ENCODE results near the gene COA3. TPM values are rescaled to one million over a fixed set of nuclear protein-coding genes. Genes with fewer than 3 reads are reported as not detected.
"Not testable (repeated sequence)": the region's sequence is repeated elsewhere in the genome, so short reads cannot be mapped to it uniquely, and the experiment has no call there.

Gene COA3
- total RNA-seq, 1 experiment from 2014 or later: 41.0 TPM

DNA sequence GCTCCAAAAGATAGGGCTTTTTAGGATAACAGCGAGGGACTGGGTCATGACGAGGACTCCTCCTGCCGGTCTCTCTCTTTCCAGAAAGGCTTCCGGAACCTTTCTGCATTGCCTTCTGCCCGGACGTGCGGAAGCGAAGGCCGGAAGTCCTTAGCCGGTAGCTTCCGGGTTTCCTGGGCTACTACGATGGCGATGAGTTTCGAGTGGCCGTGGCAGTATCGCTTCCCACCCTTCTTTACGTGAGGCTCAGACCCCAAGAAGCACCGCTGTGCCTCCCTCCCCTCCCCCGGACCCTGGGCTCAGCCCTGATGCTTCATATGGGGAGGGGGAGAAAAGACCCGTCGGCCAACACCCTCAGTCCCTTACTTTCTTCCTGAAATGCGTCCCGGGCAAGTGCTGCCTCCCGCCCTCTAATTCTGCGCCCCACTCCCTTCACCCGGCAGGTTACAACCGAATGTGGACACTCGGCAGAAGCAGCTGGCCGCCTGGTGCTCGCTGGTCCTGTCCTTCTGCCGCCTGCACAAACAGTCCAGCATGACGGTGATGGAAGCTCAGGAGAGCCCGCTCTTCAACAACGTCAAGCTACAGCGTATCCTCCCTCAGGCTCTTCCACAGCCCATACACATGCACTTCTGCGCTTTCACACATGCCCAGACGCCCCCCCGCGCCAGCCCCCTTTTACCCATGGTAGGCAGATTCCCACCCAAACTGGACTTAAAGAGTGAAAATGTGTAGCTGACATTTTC, 25.0 kb downstream of the COA3 start, which contains the start of gene VPS25:
VPS25 (plus strand) TSS at position 160 of the 746 bp plus-strand sequence; CDS start at position 187, 27 bp downstream.
- BruUV-seq (replicated peaks): TSS peak; percentile 65
- CTCF ChIA-PET: interaction anchor here (0.7 to 2.9 kb wide), 5 partner anchors 10 to 195 kb away, joined by 3 to 14 read pairs (median 4); partner anchors contain the start of gene PSMC3IP
- Mint-ChIP-seq H3K4me1 (ENCODE audit: insufficient read depth, unreplicated experiment) (peaks cover 8% of the 10 kb centered on the region), H3K27me3 (ENCODE audit: insufficient read depth, unreplicated experiment) (no peaks in the 10 kb centered on the region), H3K36me3 (ENCODE audit: insufficient read depth, unreplicated experiment) (peaks cover 20% of the 10 kb centered on the region), H3K27ac (ENCODE audit: low read depth, unreplicated experiment) (peak within 1 kb of the TSS; percentile 89), H3K9me3 (ENCODE audit: unreplicated experiment) (no peaks in the 10 kb centered on the region), H3K4me3 (ENCODE audit: unreplicated experiment) (peak within 1 kb of the TSS; percentile 87)
- intact Hi-C loops (cut with micrococcal nuclease): no loop called here
- no peak for TF ChIP-seq CTCF (IDR thresholded peaks at IDR 0.05; ENCODE audit: unreplicated experiment)
- POLR2A ChIA-PET: interaction anchor here (0.6 to 3.5 kb wide), 42 partner anchors 9 to 1077 kb away, joined by 3 to 31 read pairs (median 4); partner anchors contain the start of genes BECN1, CAVIN1, CNTD1 and COA3
- peak; percentile 84 for DNase-seq (ENCODE audit: unreplicated experiment)

DNA sequence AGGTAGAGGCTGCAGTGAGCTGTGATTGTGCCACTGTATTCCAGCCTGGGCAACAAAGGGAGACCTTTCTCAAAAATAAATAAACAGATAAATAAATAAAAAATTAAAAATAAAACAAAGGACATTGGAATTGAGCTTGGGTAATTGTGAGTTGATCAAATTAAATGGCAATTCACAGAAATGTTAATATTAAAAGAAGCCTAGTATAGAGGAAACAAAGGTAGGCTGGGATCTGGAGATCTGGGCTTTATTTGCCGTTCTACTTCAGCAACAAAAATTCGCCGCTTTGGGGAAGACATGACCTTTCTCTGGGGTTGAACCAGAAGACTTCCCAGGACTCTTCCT, 25.6 kb downstream of the COA3 start:
- TF ChIP-seq CTCF (IDR thresholded peaks at IDR 0.05; ENCODE audit: unreplicated experiment): no peak
- Mint-ChIP-seq H3K27ac (ENCODE audit: low read depth, unreplicated experiment) (peak overlapping the region; percentile 89), H3K36me3 (ENCODE audit: insufficient read depth, unreplicated experiment) (peaks cover 15% of the 10 kb centered on the region), H3K9me3 (ENCODE audit: unreplicated experiment) (no peaks in the 10 kb centered on the region), H3K27me3 (ENCODE audit: insufficient read depth, unreplicated experiment) (no peaks in the 10 kb centered on the region), H3K4me1 (ENCODE audit: insufficient read depth, unreplicated experiment) (peaks cover 8% of the 10 kb centered on the region), H3K4me3 (ENCODE audit: unreplicated experiment) (peak overlapping the region; percentile 87)
- ChIA-PET CTCF (interaction anchor here (1.0 to 2.9 kb wide), 3 partner anchors 9 to 156 kb away, joined by 3 to 14 read pairs (median 6); no protein-coding TSS in a partner anchor), POLR2A (interaction anchor here (0.6 to 3.5 kb wide), 35 partner anchors 9 to 1077 kb away, joined by 3 to 31 read pairs (median 5); partner anchors contain the start of genes BECN1, CAVIN1, CNTD1 and COA3)
- no peak for DNase-seq (ENCODE audit: unreplicated experiment)
- BruUV-seq (replicated peaks): TSS peak; percentile 81
- intact Hi-C loops (cut with micrococcal nuclease): no loop called here

- H3K4me3 Mint-ChIP-seq (ENCODE audit: unreplicated experiment); H3K27ac Mint-ChIP-seq (ENCODE audit: low read depth, unreplicated experiment); DNase-seq (ENCODE audit: unreplicated experiment); H3K9me3 Mint-ChIP-seq (ENCODE audit: unreplicated experiment); POLR2A ChIA-PET; BruUV-seq (replicated peaks); H3K36me3 Mint-ChIP-seq (ENCODE audit: insufficient read depth, unreplicated experiment); H3K27me3 Mint-ChIP-seq (ENCODE audit: insufficient read depth, unreplicated experiment); intact Hi-C loops (cut with micrococcal nuclease): not testable (repeated sequence)
- peaks cover 14% of the 10 kb centered on the region for H3K4me1 Mint-ChIP-seq (ENCODE audit: insufficient read depth, unreplicated experiment)
- CTCF ChIA-PET: interaction anchor here (0.5 to 0.6 kb wide), 3 partner anchors 19 to 142 kb away, joined by 3 read pairs; no protein-coding TSS in a partner anchor
These were observed 28.5 kb downstream of the COA3 start for GRCh38 chr17:42769964-42770363.

DNA sequence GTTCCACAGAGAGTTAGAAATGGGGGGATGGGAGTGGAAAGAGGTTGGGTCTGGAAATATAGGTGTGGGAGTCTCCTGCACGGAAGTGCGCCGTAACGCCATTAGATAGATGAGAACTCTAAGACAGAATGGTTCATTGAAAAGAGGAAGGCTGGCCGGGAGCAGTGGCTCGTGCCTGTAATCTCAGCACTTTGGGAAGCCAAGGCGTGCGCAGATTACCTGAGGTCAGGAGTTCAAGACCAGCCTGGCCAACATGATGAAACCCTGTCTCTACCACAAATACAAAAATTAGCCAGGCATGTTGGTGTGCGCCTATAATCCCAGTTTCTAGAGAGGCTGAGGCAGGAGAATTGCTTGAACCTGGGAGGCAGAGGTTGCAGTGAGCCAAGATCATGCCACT, 30.5 kb downstream of the COA3 start:
- H3K27me3 Mint-ChIP-seq (ENCODE audit: insufficient read depth, unreplicated experiment); H3K27ac Mint-ChIP-seq (ENCODE audit: low read depth, unreplicated experiment); DNase-seq (ENCODE audit: unreplicated experiment); H3K9me3 Mint-ChIP-seq (ENCODE audit: unreplicated experiment); CTCF ChIA-PET; BruUV-seq (replicated peaks); H3K36me3 Mint-ChIP-seq (ENCODE audit: insufficient read depth, unreplicated experiment); POLR2A ChIA-PET; H3K4me3 Mint-ChIP-seq (ENCODE audit: unreplicated experiment); intact Hi-C loops (cut with micrococcal nuclease); H3K4me1 Mint-ChIP-seq (ENCODE audit: insufficient read depth, unreplicated experiment): not testable (repeated sequence)

GRCh38 chr17:42767512-42767911, 31.0 kb downstream of the COA3 start:
- TF ChIP-seq CTCF (IDR thresholded peaks at IDR 0.05; ENCODE audit: unreplicated experiment): no peak
- ChIA-PET CTCF (no interaction called here), POLR2A (interaction anchor here (0.6 kb wide), 1 partner anchor 349 kb away, joined by 3 read pairs; no protein-coding TSS in a partner anchor)
- peaks cover 5% of the 10 kb centered on the region for H3K4me1 Mint-ChIP-seq (ENCODE audit: insufficient read depth, unreplicated experiment)
- no TSS peak for BruUV-seq (replicated peaks)
- no peaks in the 10 kb centered on the region for H3K9me3 Mint-ChIP-seq (ENCODE audit: unreplicated experiment)
- H3K27ac Mint-ChIP-seq (ENCODE audit: low read depth, unreplicated experiment): no peak overlapping the region
- H3K4me3 Mint-ChIP-seq (ENCODE audit: unreplicated experiment): no peak overlapping the region
- no peaks in the 10 kb centered on the region for H3K36me3 Mint-ChIP-seq (ENCODE audit: insufficient read depth, unreplicated experiment)
- no peak for DNase-seq (ENCODE audit: unreplicated experiment)
- intact Hi-C loops (cut with micrococcal nuclease): no loop called here
- H3K27me3 Mint-ChIP-seq (ENCODE audit: insufficient read depth, unreplicated experiment): no peaks in the 10 kb centered on the region
